Upper lobe of right lung (tissue), 1 donor: Measurements from ENCODE around the gene MOB1A. TPM values are rescaled to one million over a fixed set of nuclear protein-coding genes. Genes with fewer than 3 reads are reported as not detected.
A peak's percentile ranks its signal among the peaks of the same experiment; 100 is the strongest.
"Not testable (repeated sequence)": the region's sequence is repeated elsewhere in the genome, so short reads cannot be mapped to it uniquely, and the experiment has no call there.

ENCODE experiments used
- ATAC-seq: fragments of 200-7000 bp; cut with Tn5 transposase; one replicate; pipeline ENCODE4 v1.9.1; 2020; ENCODE audit warnings: mild to moderate bottlenecking, moderate library complexity
- DNase-seq: peaks from one replicate; pipeline ENCODE4 v3.0.0-alpha.2; 2020
- H3K27ac ChIP-seq: fragments of 200-600 bp; one replicate; pipeline ENCODE4 v1.8.0; 2022
- H3K27me3 ChIP-seq: fragments of 200-600 bp; one replicate; pipeline ENCODE4 v1.8.0; 2022; ENCODE audit warnings: mild to moderate bottlenecking
- H3K36me3 ChIP-seq: fragments of 200-600 bp; one replicate; pipeline ENCODE4 v1.8.0; 2022
- H3K4me1 ChIP-seq: fragments of 200-600 bp; one replicate; pipeline ENCODE4 v1.8.0; 2022
- H3K4me3 ChIP-seq: fragments of 200-600 bp; one replicate; pipeline ENCODE4 v1.8.0; 2022; ENCODE audit warnings: mild to moderate bottlenecking
- H3K9me3 ChIP-seq: fragments of 200-600 bp; one replicate; pipeline ENCODE4 v1.8.0; 2022
- CTCF ChIP-seq: fragments of 200-600 bp; IDR thresholded peaks from one replicate; pipeline ENCODE4 v1.8.0; 2022; ENCODE audit warnings: antibody characterized with exemption
- intact Hi-C: fragments of 100-400 bp; cut with DNase I; formaldehyde crosslinking; loops from one replicate; pipeline ENCODE4 v1.11.0; 2022
- total RNA-seq: library from RNA; stranded (reverse); fragmentation: NEBNext Ultra II Directional; extraction: Animal tissue kit (Norgen Biotek cat#: 25700); gene quantifications from one replicate; pipeline ENCODE4 v1.2.1, GENCODE V29; 2021
- donor health status: DM: no; HTN: yes; CAD: no; lungs with severe emphysema.

Gene MOB1A
- total RNA-seq, 1 donor from 2014 or later: 120 TPM

GRCh38 chr2:74188018-74188601 lies 9.4 kb upstream of the MOB1A start:
- intact Hi-C loops: no loop called here
- no peaks in the 10 kb centered on the region for H3K9me3 ChIP-seq
- TF ChIP-seq CTCF: no peak
- peaks cover 7% of the 10 kb centered on the region for H3K4me1 ChIP-seq
- no peak overlapping the region for H3K4me3 ChIP-seq
- ATAC-seq (no peak), DNase-seq (no peak)
- no peak overlapping the region for H3K27ac ChIP-seq
- no peaks in the 10 kb centered on the region for H3K27me3 ChIP-seq
- no peaks in the 10 kb centered on the region for H3K36me3 ChIP-seq

DNA sequence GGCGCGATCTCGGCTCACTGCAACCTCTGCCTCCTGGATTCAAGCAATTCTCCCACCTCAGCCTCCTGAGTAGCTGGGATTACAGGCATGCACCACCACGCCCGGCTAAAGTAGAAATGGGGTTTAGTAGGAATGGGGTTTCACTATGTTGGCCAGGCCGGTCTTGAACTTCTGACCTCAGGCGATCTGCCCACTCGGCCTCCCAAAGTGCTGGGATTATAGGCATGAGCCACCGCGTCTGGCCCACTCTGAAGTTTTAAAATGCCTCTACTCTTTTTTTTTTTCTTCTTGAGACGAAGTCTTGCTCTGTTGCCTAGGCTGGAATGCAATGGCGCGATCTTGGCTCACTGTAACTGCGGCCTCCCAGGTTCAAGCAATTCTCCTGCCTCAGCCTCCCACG lies 8.0 kb upstream of the MOB1A start:
- H3K36me3 ChIP-seq, DNase-seq, H3K4me3 ChIP-seq, ATAC-seq, H3K9me3 ChIP-seq, intact Hi-C loops, H3K27me3 ChIP-seq: not testable (repeated sequence)
- Histone ChIP-seq H3K4me1 (peaks cover 12% of the 10 kb centered on the region), H3K27ac (peak overlapping the region; percentile 78)

DNA sequence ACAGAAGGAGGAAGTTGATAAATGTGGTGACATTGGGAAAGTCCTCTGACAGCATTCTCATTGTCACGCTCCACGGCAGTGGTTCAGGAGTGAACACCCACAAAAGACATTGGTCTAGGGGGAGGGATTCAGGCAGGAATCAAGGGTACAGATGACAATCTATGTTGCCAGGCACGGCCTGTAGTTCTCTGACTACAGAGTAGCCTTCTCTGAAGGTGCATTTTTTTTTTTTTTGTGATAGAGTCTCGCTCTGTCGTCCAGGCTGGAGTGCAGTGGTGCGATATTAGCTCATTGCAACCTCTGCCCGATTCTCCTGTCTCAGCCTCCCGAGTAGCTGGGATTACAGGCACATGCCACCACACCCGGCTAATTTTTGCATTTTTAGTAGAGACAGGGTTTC lies 7.4 kb upstream of the MOB1A start:
- H3K4me3 ChIP-seq: no peak overlapping the region
- H3K36me3 ChIP-seq: no peaks in the 10 kb centered on the region
- no peak for TF ChIP-seq CTCF
- no peak for DNase-seq
- intact Hi-C loops: no loop called here
- peak; percentile 90 for ATAC-seq
- no peaks in the 10 kb centered on the region for H3K27me3 ChIP-seq
- H3K27ac ChIP-seq: peak overlapping the region; percentile 78
- peaks cover 12% of the 10 kb centered on the region for H3K4me1 ChIP-seq
- H3K9me3 ChIP-seq: no peaks in the 10 kb centered on the region

GRCh38 chr2:74183878-74184277 lies 5.2 kb upstream of the MOB1A start:
- Histone ChIP-seq H3K4me1 (peaks cover 12% of the 10 kb centered on the region), H3K36me3 (no peaks in the 10 kb centered on the region)
- no peak for ATAC-seq

GRCh38 chr2:74181739-74182138 lies 3.1 kb upstream of the MOB1A start:
- intact Hi-C loops: no loop called here
- Histone ChIP-seq H3K9me3 (no peaks in the 10 kb centered on the region), H3K27ac (no peak overlapping the region), H3K27me3 (no peaks in the 10 kb centered on the region), H3K36me3 (no peaks in the 10 kb centered on the region), H3K4me1 (peaks cover 19% of the 10 kb centered on the region), H3K4me3 (no peak overlapping the region)
- peak; percentile 61 for ATAC-seq
- no peak for DNase-seq
- TF ChIP-seq CTCF: no peak

More at GRCh38 chr2:74183878-74184277, 5.2 kb upstream of the MOB1A start:
- Histone ChIP-seq H3K9me3 (no peaks in the 10 kb centered on the region), H3K4me3 (no peak overlapping the region), H3K27ac (no peak overlapping the region), H3K27me3 (no peaks in the 10 kb centered on the region)
- no peak for DNase-seq
- intact Hi-C loops: no loop called here
- TF ChIP-seq CTCF: no peak

DNA sequence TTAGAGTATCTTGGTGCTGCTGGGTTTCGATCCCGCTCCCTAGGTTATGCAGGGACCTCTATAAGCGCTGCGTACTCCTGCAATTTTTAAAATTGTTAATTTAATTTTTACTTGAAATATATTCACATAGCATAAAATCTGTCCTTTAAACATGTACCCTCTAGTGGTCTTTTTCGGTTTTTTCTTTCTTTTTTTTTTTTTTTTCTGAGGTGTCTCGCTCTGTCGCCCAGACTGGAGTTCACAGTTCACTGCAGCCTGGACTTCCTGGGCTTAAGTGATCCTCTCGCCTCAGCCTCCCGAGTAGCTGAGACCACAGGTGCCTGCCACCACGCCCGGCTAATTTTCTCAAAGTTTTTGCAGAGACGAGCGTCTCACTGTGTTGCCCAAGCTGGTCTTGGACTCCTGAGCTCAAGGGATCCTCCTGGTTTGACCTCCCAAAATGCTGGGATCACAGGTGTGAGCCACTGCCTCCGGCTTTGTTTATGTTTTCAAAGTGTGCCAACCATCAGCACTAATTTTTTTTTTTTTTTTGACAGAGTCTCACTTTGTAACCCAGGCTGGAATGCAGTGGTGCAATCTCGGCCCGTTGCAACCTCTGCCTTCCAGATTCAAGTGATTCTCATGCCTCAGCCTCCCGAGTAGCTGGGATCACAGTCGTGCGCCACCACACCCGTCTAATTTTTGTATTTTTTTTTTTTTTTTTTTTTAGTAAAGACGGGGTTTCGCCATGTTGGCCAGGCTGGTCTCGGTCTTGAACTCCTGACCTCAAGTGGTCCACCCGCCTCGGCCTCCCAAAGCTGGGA lies 585 bp upstream of the MOB1A start:
- no peaks in the 10 kb centered on the region for H3K27me3 ChIP-seq
- DNase-seq: no peak
- peaks cover 30% of the 10 kb centered on the region for H3K4me1 ChIP-seq
- no peaks in the 10 kb centered on the region for H3K9me3 ChIP-seq
- peak overlapping the region; percentile 79 for H3K4me3 ChIP-seq
- H3K27ac ChIP-seq: peak overlapping the region; percentile 92
- no peaks in the 10 kb centered on the region for H3K36me3 ChIP-seq
- intact Hi-C loops: no loop called here
- peak; percentile 44 for TF ChIP-seq CTCF
- ATAC-seq: no peak
